Astrocyte of the cerebellum (primary cell): ENCODE measurements around the gene LETM1.

Experiments
- DNase-seq: peaks from one replicate; pipeline ENCODE4 v3.0.0-alpha.2; 2011; ENCODE audit warnings: low read depth
- H3K4me3 ChIP-seq: 2 replicates; pipeline ENCODE4 v1.5.1; 2011; ENCODE audit warnings: mild to moderate bottlenecking, low read depth, low read length, moderate library complexity
- in situ Hi-C: cut with HindIII; loops from 2 replicates; pipeline ENCODE4 v1.10.0; 2017; ENCODE audit warnings: low sequenced_read_pairs
- TF ChIP-seq, protein P1 (sequence below): IDR thresholded peaks from 2 replicates; pipeline ENCODE4 v1.5.1; 2012; ENCODE audit warnings: low read length, low read depth, moderate library complexity, mild to moderate bottlenecking; ENCODE audit errors: missing control alignments

Gene LETM1

DNA sequence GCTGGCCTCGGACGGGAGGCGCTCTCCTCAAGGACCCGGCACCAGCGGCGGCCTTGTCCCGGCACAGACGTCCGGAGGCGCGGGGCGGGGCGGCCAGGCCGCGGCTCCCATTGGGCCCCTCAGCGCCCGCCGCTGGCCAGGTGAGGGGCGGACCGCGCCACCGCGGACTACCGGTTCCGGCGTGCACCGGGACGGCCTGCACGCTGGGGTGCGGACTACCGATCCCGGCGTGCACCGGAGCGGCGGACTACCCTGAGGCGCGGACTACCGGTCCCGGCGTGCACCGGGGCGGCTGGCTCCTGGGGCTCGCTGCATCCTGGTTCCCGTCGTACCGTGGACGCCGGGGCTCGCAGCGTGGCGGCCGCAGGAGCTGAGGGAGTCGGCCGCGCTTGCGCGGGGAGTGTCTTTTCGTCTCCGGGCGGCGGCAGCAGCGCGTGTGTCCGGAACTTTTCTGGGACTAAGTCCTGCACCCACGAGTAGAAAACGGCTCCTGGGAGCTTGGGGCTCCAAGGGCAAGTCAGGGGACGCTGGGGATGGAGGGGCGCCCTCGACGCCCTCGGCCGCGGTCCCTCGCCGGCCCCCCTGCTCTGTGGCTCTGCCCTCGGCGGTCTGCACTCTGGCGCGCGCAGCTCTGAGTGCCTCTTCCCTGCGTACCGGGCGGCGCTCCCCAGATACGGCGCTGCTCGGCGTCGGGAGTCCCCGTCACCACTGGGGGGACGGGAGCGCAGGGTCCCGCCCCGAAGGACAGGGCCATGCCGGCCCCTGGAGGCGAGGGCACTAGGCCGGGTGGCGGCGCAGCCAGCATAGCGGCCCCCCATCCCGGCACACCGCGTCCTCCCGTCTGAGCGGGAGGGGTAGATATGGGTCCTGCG is at the start of gene LETM1:
Gene LETM1, minus strand, starts transcription at position 86 of the 872 bp plus-strand sequence. CDS start 206 bp downstream, outside the sequence.
- peak; percentile 84 for DNase-seq
- TF ChIP-seq, protein P1, sequence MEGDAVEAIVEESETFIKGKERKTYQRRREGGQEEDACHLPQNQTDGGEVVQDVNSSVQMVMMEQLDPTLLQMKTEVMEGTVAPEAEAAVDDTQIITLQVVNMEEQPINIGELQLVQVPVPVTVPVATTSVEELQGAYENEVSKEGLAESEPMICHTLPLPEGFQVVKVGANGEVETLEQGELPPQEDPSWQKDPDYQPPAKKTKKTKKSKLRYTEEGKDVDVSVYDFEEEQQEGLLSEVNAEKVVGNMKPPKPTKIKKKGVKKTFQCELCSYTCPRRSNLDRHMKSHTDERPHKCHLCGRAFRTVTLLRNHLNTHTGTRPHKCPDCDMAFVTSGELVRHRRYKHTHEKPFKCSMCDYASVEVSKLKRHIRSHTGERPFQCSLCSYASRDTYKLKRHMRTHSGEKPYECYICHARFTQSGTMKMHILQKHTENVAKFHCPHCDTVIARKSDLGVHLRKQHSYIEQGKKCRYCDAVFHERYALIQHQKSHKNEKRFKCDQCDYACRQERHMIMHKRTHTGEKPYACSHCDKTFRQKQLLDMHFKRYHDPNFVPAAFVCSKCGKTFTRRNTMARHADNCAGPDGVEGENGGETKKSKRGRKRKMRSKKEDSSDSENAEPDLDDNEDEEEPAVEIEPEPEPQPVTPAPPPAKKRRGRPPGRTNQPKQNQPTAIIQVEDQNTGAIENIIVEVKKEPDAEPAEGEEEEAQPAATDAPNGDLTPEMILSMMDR: no peak
- in situ Hi-C loops: loop anchor here (5.0 kb wide), 1 partner anchor 44 kb away; no protein-coding TSS in a partner anchor
- peak within 1 kb of the TSS; percentile 82 for H3K4me3 ChIP-seq

DNA sequence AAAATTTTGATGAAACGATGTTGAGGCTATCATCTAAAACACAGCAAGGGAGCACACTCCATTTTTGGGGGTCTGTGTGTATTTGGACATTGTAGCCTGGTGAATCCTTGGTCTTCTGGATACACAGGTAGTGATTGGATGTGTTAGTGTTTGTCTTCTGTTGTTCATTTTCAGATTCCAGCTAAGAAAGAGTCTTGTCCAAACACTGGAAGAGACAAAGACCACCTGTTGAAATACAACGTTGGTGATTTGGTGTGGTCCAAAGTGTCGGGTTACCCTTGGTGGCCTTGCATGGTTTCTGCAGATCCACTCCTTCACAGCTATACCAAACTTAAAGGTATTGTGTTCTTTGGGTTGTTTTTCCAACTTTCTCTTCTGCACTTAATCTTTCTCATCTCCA is 48.1 kb upstream of the LETM1 start:
- in situ Hi-C loops: no loop called here
- TF ChIP-seq, protein P1: no peak
- no peak for DNase-seq
- no peak overlapping the region for H3K4me3 ChIP-seq

DNA sequence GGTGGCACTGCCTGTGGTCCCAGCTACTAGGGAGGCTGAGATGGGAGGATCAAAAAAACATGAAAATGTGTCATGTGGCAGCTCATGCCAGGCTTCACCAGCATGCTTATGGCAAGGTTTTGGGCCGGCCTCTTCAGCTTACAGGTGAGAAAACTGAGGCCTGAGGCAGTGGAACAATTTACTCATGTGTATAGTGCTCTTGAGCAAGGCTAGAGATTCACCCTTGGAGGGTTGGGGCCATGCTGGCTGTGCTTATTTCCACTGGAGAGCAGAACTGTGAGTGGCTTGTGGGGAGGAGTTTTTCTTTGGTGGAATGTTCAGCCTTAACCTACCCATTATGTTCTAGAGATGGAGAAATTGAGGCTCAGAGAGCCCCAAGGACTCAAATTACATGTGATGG is 47.1 kb upstream of the LETM1 start:
- in situ Hi-C loops: no loop called here
- no peak for DNase-seq
- no peak overlapping the region for H3K4me3 ChIP-seq
- TF ChIP-seq, protein P1: no peak

DNA sequence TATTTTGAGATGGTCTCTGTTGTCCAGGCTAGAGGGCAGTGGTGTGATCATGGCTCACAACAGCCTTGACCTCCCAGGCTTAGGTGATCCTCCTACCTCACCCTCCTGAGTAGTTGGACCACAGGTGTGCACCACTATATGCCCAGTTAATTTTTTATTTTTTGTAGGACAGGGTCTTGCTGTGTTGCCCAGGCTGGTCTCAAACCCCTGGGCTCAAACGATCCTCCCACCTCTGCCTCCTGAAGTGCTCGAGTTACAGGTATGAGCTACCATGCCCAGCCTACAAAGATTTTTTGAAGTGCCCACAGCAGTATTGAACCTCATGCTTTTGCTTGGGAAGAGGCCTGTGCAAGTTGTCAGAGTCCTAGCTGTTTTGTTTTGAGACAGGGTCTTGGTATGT is 46.3 kb upstream of the LETM1 start:
- no peak overlapping the region for H3K4me3 ChIP-seq
- DNase-seq: no peak
- TF ChIP-seq, protein P1: no peak
- in situ Hi-C loops: no loop called here

DNA sequence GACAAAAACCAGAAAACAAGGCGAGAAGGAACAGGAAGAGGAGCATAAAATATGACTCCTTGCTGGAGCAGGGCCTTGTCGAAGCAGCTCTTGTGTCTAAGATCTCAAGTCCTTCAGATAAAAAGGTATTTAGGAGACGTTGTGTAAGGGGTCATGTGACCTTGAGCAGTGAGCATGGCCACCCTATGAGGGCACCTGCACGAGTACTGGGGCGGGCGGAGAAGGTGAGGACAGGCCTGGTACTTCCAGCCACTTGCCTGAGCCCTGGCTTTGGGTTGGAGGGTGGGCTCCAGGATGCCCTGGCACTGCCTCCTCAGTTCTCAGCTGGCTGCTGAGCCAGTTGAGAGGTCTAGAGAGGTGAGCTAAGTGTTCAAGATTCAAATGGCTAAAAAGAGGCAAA is 45.2 kb upstream of the LETM1 start:
- no peak overlapping the region for H3K4me3 ChIP-seq
- in situ Hi-C loops: no loop called here
- no peak for DNase-seq
- TF ChIP-seq, protein P1: no peak

DNA sequence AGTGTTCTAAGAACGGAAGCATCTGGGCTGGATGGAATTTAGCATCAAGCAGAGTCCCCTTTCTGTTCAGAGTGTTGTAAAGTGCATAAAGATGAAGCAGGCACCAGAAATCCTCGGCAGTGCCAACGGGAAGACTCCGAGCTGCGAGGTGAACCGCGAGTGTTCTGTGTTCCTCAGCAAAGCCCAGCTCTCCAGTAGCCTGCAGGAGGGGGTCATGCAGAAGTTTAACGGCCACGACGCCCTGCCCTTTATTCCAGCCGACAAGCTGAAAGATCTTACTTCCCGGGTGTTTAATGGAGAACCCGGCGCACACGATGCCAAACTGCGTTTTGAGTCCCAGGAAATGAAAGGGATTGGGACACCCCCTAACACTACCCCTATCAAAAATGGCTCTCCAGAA is 44.7 kb upstream of the LETM1 start:
- in situ Hi-C loops: no loop called here

More for the DNA sequence above, 44.7 kb upstream of the LETM1 start:
- TF ChIP-seq, protein P1: no peak
- no peak for DNase-seq
- H3K4me3 ChIP-seq: no peak overlapping the region
